HCEC 1CT (cell line): ENCODE data around the gene WASF2.

ENCODE experiments used
- DNase-seq: peaks from one replicate; pipeline ENCODE4 v3.0.0-alpha.2; 2017

The WASF2 gene

GRCh38 chr1:27372022-27372807, 117.8 kb downstream of the WASF2 start:
- DNase-seq: no peak

- DNase-seq: peak; percentile 39
Observed at GRCh38 chr1:27368869-27369582, 120.9 kb downstream of the WASF2 start.

GRCh38 chr1:27367160-27367650, 122.8 kb downstream of the WASF2 start:
- DNase-seq: no peak

- peak; percentile 74 for DNase-seq
Observed at GRCh38 chr1:27366411-27367159, 123.4 kb downstream of the WASF2 start, which contains the start of gene MAP3K6. MAP3K6 (minus strand) TSS chr1:27366961; CDS start chr1:27366597, 364 bp downstream.

- peak; percentile 62 for DNase-seq
Observed at GRCh38 chr1:27366113-27366410, 123.9 kb downstream of the WASF2 start.

- peak; percentile 92 for DNase-seq
Observed at GRCh38 chr1:27365372-27366112, 124.4 kb downstream of the WASF2 start.

- DNase-seq: no peak
Observed at GRCh38 chr1:27364696-27365371, 125.1 kb downstream of the WASF2 start.

- DNase-seq: no peak
Observed at GRCh38 chr1:27363766-27364695, 125.9 kb downstream of the WASF2 start.

- DNase-seq: no peak
Observed at GRCh38 chr1:27361553-27361952, 128.4 kb downstream of the WASF2 start.

- DNase-seq: no peak
Observed at GRCh38 chr1:27361044-27361402, 128.9 kb downstream of the WASF2 start.

- DNase-seq: no peak
Observed at GRCh38 chr1:27360159-27361043, 129.6 kb downstream of the WASF2 start.

GRCh38 chr1:27359822-27360158, 130.2 kb downstream of the WASF2 start:
- DNase-seq: no peak

- no peak for DNase-seq
Observed at GRCh38 chr1:27358928-27359313, 131.0 kb downstream of the WASF2 start.

- DNase-seq: no peak
Observed at GRCh38 chr1:27358038-27358927, 131.7 kb downstream of the WASF2 start.

- no peak for DNase-seq
Observed at GRCh38 chr1:27357281-27358037, 132.5 kb downstream of the WASF2 start.

- no peak for DNase-seq
Observed at GRCh38 chr1:27356619-27357280, 133.2 kb downstream of the WASF2 start.

- no peak for DNase-seq
Observed at GRCh38 chr1:27356277-27356618, 133.7 kb downstream of the WASF2 start.

- DNase-seq: no peak
Observed at GRCh38 chr1:27355683-27356082, 134.3 kb downstream of the WASF2 start.
